ENCODE results near the gene IP6K3. TPM values are rescaled to one million over a fixed set of nuclear protein-coding genes. Genes with fewer than 3 reads are reported as not detected.

The IP6K3 gene
- total RNA-seq, 1 donor from 2014 or later: 2.9 TPM

GRCh38 chr6:33748841-33749240 lies 2.1 kb upstream of the IP6K3 start:
- H3K4me1 ChIP-seq: peaks cover 75% of the 10 kb centered on the region
- Mint-ChIP-seq H3K27ac (no peak overlapping the region), H3K4me1 (peaks cover 69% of the 10 kb centered on the region), H3K27me3 (ENCODE audit: insufficient read depth, low read depth) (peaks cover 14% of the 10 kb centered on the region), H3K36me3 (no peaks in the 10 kb centered on the region), H3K4me3 (peak overlapping the region; percentile 3), H3K9me3 (no peaks in the 10 kb centered on the region)
- no peaks in the 10 kb centered on the region for H3K9me3 ChIP-seq (ENCODE audit: low read depth)
- no peaks in the 10 kb centered on the region for H3K27me3 ChIP-seq
- H4K20me1 ChIP-seq (ENCODE audit: low read depth): no peaks in the 10 kb centered on the region
- H3K4me2 ChIP-seq: peak overlapping the region; percentile 47
- H3K9ac ChIP-seq: no peak overlapping the region
- TF ChIP-seq, protein P1, sequence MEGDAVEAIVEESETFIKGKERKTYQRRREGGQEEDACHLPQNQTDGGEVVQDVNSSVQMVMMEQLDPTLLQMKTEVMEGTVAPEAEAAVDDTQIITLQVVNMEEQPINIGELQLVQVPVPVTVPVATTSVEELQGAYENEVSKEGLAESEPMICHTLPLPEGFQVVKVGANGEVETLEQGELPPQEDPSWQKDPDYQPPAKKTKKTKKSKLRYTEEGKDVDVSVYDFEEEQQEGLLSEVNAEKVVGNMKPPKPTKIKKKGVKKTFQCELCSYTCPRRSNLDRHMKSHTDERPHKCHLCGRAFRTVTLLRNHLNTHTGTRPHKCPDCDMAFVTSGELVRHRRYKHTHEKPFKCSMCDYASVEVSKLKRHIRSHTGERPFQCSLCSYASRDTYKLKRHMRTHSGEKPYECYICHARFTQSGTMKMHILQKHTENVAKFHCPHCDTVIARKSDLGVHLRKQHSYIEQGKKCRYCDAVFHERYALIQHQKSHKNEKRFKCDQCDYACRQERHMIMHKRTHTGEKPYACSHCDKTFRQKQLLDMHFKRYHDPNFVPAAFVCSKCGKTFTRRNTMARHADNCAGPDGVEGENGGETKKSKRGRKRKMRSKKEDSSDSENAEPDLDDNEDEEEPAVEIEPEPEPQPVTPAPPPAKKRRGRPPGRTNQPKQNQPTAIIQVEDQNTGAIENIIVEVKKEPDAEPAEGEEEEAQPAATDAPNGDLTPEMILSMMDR (IDR thresholded peaks at IDR 0.05): no peak
- TF ChIP-seq EZH2 (IDR thresholded peaks at IDR 0.05) (no peak), EZH2phosphoT487 (IDR thresholded peaks at IDR 0.05) (no peak)
- H3K4me3 ChIP-seq: no peak overlapping the region
- H2AFZ ChIP-seq (replicated peaks): no peak overlapping the region
- no peaks in the 10 kb centered on the region for H3K36me3 ChIP-seq
- H3F3A ChIP-seq (ENCODE audit: low read depth): peaks cover 43% of the 10 kb centered on the region
- DNase-seq (ENCODE audit: low spot score): peak; percentile 47
- H3K27ac ChIP-seq: no peak overlapping the region
- no peaks in the 10 kb centered on the region for H3K79me2 ChIP-seq (ENCODE audit: low read depth)

DNA sequence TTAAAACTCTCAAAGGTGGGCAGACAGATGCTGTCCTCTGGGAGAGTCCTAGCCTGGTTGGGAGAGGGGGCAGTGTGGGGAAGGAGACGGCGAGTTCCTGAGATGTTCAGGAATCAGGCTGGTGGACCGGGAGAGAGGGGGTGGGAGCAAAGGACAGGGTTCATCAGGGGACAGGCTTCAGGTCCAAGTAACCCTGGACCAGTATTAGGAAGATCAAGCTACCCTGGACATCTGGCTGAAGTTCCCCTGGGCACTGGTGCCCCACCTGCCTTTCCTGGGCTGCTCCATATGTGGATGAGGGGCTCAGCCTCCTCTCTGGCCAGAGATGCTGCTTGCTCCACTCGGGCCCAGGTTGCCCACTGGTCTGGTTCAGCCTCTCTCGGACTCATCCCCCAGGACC lies 1.1 kb upstream of the IP6K3 start:
- no peak overlapping the region for H3K9ac ChIP-seq
- no peaks in the 10 kb centered on the region for H3K9me3 ChIP-seq (ENCODE audit: low read depth)
- H3K27ac ChIP-seq: no peak overlapping the region
- no peak overlapping the region for H2AFZ ChIP-seq (replicated peaks)
- no peaks in the 10 kb centered on the region for H4K20me1 ChIP-seq (ENCODE audit: low read depth)
- no peaks in the 10 kb centered on the region for H3K79me2 ChIP-seq (ENCODE audit: low read depth)
- Mint-ChIP-seq H3K4me1 (peaks cover 72% of the 10 kb centered on the region), H3K36me3 (no peaks in the 10 kb centered on the region), H3K27ac (peak overlapping the region; percentile 63), H3K27me3 (ENCODE audit: insufficient read depth, low read depth) (peaks cover 14% of the 10 kb centered on the region), H3K9me3 (no peaks in the 10 kb centered on the region), H3K4me3 (peak overlapping the region; percentile 38)
- no peak for DNase-seq (ENCODE audit: low spot score)
- H3K4me1 ChIP-seq: peaks cover 75% of the 10 kb centered on the region
- peak overlapping the region; percentile 66 for H3K4me2 ChIP-seq
- no peak for TF ChIP-seq EZH2phosphoT487 (IDR thresholded peaks at IDR 0.05)
- TF ChIP-seq, protein P1 (IDR thresholded peaks at IDR 0.05): no peak
- TF ChIP-seq EZH2 (IDR thresholded peaks at IDR 0.05): no peak
- no peaks in the 10 kb centered on the region for H3K36me3 ChIP-seq
- H3K4me3 ChIP-seq: no peak overlapping the region
- peaks cover 38% of the 10 kb centered on the region for H3F3A ChIP-seq (ENCODE audit: low read depth)
- H3K27me3 ChIP-seq: no peaks in the 10 kb centered on the region

DNA sequence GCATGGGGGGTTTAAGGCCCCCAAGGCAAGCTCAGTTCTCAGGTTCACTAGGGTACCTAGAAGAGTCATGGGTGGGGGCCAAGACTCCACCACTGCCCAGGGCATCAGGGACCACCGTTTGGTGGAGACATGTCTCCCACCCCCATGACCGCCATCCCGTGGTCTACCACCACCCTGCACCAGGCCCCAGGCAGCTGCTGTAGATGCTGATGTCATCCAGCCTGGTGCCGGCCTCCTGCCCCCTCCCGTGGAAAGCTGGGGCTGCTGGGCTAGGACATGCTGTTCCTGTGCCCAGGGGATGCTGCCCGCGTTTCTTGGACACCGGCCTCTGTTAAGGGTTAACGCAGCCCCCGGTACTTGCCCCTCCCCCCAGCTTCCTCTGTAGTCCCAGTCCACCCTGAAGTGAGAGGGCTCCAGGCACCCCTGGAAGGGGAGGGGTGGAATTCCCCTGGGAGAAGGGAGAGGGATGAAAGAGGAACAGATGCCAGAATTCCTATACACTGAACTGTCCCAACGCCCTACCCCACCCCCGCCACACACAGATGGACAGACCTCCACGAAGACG lies 587 bp downstream of the IP6K3 start:
- H3K27me3 Mint-ChIP-seq (ENCODE audit: insufficient read depth, low read depth): peaks cover 14% of the 10 kb centered on the region
- no peak overlapping the region for H3K27ac Mint-ChIP-seq
- H3K4me1 Mint-ChIP-seq: peaks cover 65% of the 10 kb centered on the region
- no peaks in the 10 kb centered on the region for H3K27me3 ChIP-seq
- no peak overlapping the region for H3K4me3 ChIP-seq
- H3K79me2 ChIP-seq (ENCODE audit: low read depth): no peaks in the 10 kb centered on the region
- no peak overlapping the region for H3K9ac ChIP-seq
- H3K27ac ChIP-seq: no peak overlapping the region
- no peaks in the 10 kb centered on the region for H3K36me3 ChIP-seq
- peak; percentile 57 for DNase-seq (ENCODE audit: low spot score)
- peak overlapping the region; percentile 18 for H2AFZ ChIP-seq (replicated peaks)
- H3K36me3 Mint-ChIP-seq: no peaks in the 10 kb centered on the region
- no peak overlapping the region for H3K4me3 Mint-ChIP-seq
- peaks cover 62% of the 10 kb centered on the region for H3K4me1 ChIP-seq
- H3K9me3 ChIP-seq (ENCODE audit: low read depth): no peaks in the 10 kb centered on the region
- no peaks in the 10 kb centered on the region for H3K9me3 Mint-ChIP-seq
- H3F3A ChIP-seq (ENCODE audit: low read depth): peaks cover 28% of the 10 kb centered on the region
- H3K4me2 ChIP-seq: peak overlapping the region; percentile 66
- H4K20me1 ChIP-seq (ENCODE audit: low read depth): no peaks in the 10 kb centered on the region
- TF ChIP-seq EZH2 (IDR thresholded peaks at IDR 0.05) (no peak), EZH2phosphoT487 (IDR thresholded peaks at IDR 0.05) (no peak)
- TF ChIP-seq, protein P1 (IDR thresholded peaks at IDR 0.05): no peak

All from neural progenitor cell (in vitro differentiated cells).